Measurements from ENCODE around the gene GRIA3.

Gene GRIA3

DNA sequence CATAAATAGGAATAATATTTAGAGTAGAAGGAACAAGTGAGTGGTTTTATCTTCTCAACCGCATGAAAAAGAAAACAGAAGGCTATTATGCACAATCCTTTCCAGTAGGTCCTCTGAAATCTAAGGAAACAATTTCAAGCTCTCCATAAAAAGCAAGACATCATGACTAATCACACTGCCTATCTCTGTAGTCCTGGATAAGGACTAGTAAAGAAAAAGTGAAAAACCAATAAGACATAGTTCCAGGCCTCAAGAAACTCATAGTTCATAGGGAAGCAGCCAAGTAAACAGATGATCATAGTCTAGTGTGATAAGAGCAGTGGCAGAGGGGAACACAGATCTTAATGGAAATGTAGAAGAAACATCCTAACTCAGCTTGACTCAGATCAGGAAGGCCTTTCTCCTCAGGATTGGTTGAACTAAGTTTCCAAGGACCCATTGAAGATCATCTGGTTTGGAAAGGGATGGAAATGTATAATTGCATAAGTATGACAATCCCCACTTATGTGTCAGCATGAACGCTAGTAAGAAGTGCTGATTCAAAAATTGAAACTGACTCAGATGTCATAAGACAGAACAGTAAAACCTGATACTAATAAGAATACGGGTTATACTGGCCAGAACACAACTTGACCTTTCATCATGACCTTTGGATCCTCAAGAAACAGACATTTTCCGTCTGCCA is 155.3 kb downstream of the GRIA3 start:
- TF ChIP-seq, protein P1, sequence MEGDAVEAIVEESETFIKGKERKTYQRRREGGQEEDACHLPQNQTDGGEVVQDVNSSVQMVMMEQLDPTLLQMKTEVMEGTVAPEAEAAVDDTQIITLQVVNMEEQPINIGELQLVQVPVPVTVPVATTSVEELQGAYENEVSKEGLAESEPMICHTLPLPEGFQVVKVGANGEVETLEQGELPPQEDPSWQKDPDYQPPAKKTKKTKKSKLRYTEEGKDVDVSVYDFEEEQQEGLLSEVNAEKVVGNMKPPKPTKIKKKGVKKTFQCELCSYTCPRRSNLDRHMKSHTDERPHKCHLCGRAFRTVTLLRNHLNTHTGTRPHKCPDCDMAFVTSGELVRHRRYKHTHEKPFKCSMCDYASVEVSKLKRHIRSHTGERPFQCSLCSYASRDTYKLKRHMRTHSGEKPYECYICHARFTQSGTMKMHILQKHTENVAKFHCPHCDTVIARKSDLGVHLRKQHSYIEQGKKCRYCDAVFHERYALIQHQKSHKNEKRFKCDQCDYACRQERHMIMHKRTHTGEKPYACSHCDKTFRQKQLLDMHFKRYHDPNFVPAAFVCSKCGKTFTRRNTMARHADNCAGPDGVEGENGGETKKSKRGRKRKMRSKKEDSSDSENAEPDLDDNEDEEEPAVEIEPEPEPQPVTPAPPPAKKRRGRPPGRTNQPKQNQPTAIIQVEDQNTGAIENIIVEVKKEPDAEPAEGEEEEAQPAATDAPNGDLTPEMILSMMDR (IDR thresholded peaks at IDR 0.05; ENCODE audit: low read length) = no peak
- TF ChIP-seq EZH2 (IDR thresholded peaks at IDR 0.05; ENCODE audit: borderline replicate concordance, low read length) = no peak
- no peaks in the 10 kb centered on the region for H3K79me2 ChIP-seq (ENCODE audit: insufficient read depth, low read length)
- no peaks in the 10 kb centered on the region for H3K9me2 ChIP-seq (ENCODE audit: low read depth, low read length)
- H3K27me3 ChIP-seq (ENCODE audit: insufficient read depth, low read length) = no peaks in the 10 kb centered on the region
- no peaks in the 10 kb centered on the region for H3K9me3 ChIP-seq (ENCODE audit: low read length)
- H3K4me3 ChIP-seq (ENCODE audit: low read depth, low read length, poor library complexity, severe bottlenecking) = no peak overlapping the region
- no peaks in the 10 kb centered on the region for H3K4me1 ChIP-seq (ENCODE audit: insufficient read depth, low read length, severe bottlenecking)
- H3K27ac ChIP-seq (ENCODE audit: low read depth, low read length, poor library complexity, severe bottlenecking) = no peak overlapping the region
- no peak overlapping the region for H3K4me2 ChIP-seq (ENCODE audit: low read length)
- no peaks in the 10 kb centered on the region for H3K36me3 ChIP-seq (ENCODE audit: insufficient read depth, low read length)
- no peak overlapping the region for H3K9ac ChIP-seq (ENCODE audit: low read length)
- no peaks in the 10 kb centered on the region for H4K20me1 ChIP-seq (ENCODE audit: insufficient read depth, low read length)
- H3F3A ChIP-seq (ENCODE audit: insufficient read depth, low read length) = no peaks in the 10 kb centered on the region
- H2AFZ ChIP-seq (ENCODE audit: low read length) = no peak overlapping the region

DNA sequence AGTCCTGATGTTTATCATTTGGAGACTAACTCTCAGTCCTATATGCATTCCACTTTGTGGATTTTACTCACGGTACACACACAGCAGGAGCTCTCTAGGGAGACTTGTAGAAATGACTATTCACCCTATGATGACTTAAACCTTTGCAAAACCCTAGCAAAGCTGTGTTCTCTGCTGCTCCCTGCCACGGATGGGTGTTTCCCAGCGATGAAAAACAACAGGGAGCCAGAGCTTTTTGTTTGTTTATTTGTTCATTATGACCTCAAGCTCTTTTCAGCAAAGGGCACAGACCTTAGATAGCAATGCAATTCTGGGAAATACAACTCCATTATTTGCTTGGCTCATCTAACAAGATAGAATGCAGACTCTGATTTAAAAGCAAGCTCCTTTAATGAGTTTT is 156.6 kb downstream of the GRIA3 start:
- no peaks in the 10 kb centered on the region for H3K27me3 ChIP-seq (ENCODE audit: insufficient read depth, low read length)

DNA sequence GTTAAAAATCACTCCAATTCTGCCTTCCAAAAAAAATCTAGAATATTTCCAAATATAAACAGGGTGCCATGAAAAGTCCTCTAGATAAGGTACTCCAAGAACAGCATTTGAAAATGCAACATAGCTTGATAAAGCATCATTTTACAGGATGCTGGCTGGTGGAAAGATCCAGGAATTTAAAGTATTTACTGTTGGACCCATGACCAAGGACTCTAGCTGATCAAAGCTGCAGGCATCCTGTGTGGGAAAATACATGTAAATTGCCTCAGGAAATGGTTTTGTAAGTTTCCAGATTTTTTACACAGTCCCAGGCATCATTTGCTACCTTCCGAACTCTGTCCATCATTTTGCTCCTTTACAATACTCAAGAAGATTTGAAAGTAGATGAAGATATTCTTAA is 164.4 kb downstream of the GRIA3 start:
- H3K4me3 ChIP-seq (ENCODE audit: low read depth, low read length, poor library complexity, severe bottlenecking) = no peak overlapping the region
- H3K9me3 ChIP-seq (ENCODE audit: low read length) = no peaks in the 10 kb centered on the region
- no peaks in the 10 kb centered on the region for H3K27me3 ChIP-seq (ENCODE audit: insufficient read depth, low read length)
- no peaks in the 10 kb centered on the region for H3K36me3 ChIP-seq (ENCODE audit: insufficient read depth, low read length)
- H2AFZ ChIP-seq (ENCODE audit: low read length) = no peak overlapping the region
- H3K79me2 ChIP-seq (ENCODE audit: insufficient read depth, low read length) = no peaks in the 10 kb centered on the region
- no peaks in the 10 kb centered on the region for H3K4me1 ChIP-seq (ENCODE audit: insufficient read depth, low read length, severe bottlenecking)
- no peak overlapping the region for H3K27ac ChIP-seq (ENCODE audit: low read depth, low read length, poor library complexity, severe bottlenecking)
- no peaks in the 10 kb centered on the region for H3F3A ChIP-seq (ENCODE audit: insufficient read depth, low read length)
- no peaks in the 10 kb centered on the region for H4K20me1 ChIP-seq (ENCODE audit: insufficient read depth, low read length)
- no peaks in the 10 kb centered on the region for H3K9me2 ChIP-seq (ENCODE audit: low read depth, low read length)
- no peak overlapping the region for H3K9ac ChIP-seq (ENCODE audit: low read length)
- H3K4me2 ChIP-seq (ENCODE audit: low read length) = no peak overlapping the region
- no peak for TF ChIP-seq EZH2 (IDR thresholded peaks at IDR 0.05; ENCODE audit: borderline replicate concordance, low read length)
- TF ChIP-seq, protein P1 (IDR thresholded peaks at IDR 0.05; ENCODE audit: low read length) = no peak

More for the DNA sequence above, 156.6 kb downstream of the GRIA3 start:
- no peaks in the 10 kb centered on the region for H3K9me3 ChIP-seq (ENCODE audit: low read length)
- no peak overlapping the region for H3K27ac ChIP-seq (ENCODE audit: low read depth, low read length, poor library complexity, severe bottlenecking)
- H3K36me3 ChIP-seq (ENCODE audit: insufficient read depth, low read length) = no peaks in the 10 kb centered on the region
- no peaks in the 10 kb centered on the region for H3F3A ChIP-seq (ENCODE audit: insufficient read depth, low read length)
- no peaks in the 10 kb centered on the region for H3K79me2 ChIP-seq (ENCODE audit: insufficient read depth, low read length)
- no peak overlapping the region for H3K4me2 ChIP-seq (ENCODE audit: low read length)
- H3K4me1 ChIP-seq (ENCODE audit: insufficient read depth, low read length, severe bottlenecking) = no peaks in the 10 kb centered on the region
- H4K20me1 ChIP-seq (ENCODE audit: insufficient read depth, low read length) = no peaks in the 10 kb centered on the region
- no peak overlapping the region for H3K9ac ChIP-seq (ENCODE audit: low read length)
- no peak overlapping the region for H2AFZ ChIP-seq (ENCODE audit: low read length)
- TF ChIP-seq EZH2 (IDR thresholded peaks at IDR 0.05; ENCODE audit: borderline replicate concordance, low read length) = no peak
- TF ChIP-seq, protein P1 (IDR thresholded peaks at IDR 0.05; ENCODE audit: low read length) = no peak
- H3K9me2 ChIP-seq (ENCODE audit: low read depth, low read length) = no peaks in the 10 kb centered on the region
- no peak overlapping the region for H3K4me3 ChIP-seq (ENCODE audit: low read depth, low read length, poor library complexity, severe bottlenecking)
